Gastrocnemius medialis (tissue), 4 donors: ENCODE data around the gene PRIMPOL.

ENCODE experiments used
- CTCF ChIP-seq, 5 experiments: fragments of 450-650 bp in 3 of 5; fragments of 200-600 bp in 2 of 5; sonication (generic) in 2 of 5; IDR thresholded peaks in 4 of 5; conservative IDR thresholded peaks in 1 of 5; 1 replicate in 4 of 5; 2 replicates in 1 of 5; pipeline ENCODE4 v1.5.1; 2016 to 2019; ENCODE audit warnings: antibody characterized with exemption in 5 of 5, mild to moderate bottlenecking in 3 of 5, moderate library complexity in 3 of 5
- POLR2A ChIP-seq, 2 donors: fragments of 450-650 bp; IDR thresholded peaks; one replicate each; pipeline ENCODE4 v1.6.1; 2017; ENCODE audit warnings: antibody characterized with exemption in 2 of 2, mild to moderate bottlenecking in 2 of 2, moderate library complexity in 2 of 2

GRCh38 chr4:184671101-184671500, 21.6 kb downstream of the PRIMPOL start:
- TF ChIP-seq CTCF (IDR thresholded peaks at IDR 0.05 in 4 of 5, conservative IDR thresholded peaks at IDR 0.05 in 1 of 5) (no peak), POLR2A (IDR thresholded peaks at IDR 0.05) (no peak)
